ENCODE measurements around the gene ZBTB7C. TPM values are rescaled to one million over a fixed set of nuclear protein-coding genes. Genes with fewer than 3 reads are reported as not detected.

ZBTB7C gene
- total and polyA plus RNA-seq, 2 of the 8 experiments (the other 6 are each of a cell fraction or from before 2014, with no cell fraction given), result 0.15 to 0.45 TPM

- TF ChIP-seq USF2 (IDR thresholded peaks at IDR 0.05; ENCODE audit: low read length), result no peak
- TF ChIP-seq SP2 (IDR thresholded peaks at IDR 0.05; ENCODE audit: low read length), result no peak
- no peak for TF ChIP-seq HDAC6 (IDR thresholded peaks at IDR 0.05; ENCODE audit: low read depth, low read length)
These were observed 273.7 kb downstream of the ZBTB7C start (continued) for GRCh38 chr18:48135436-48135966.
